CD14-positive monocyte (primary cell): ENCODE measurements around the gene ANO2. TPM values are rescaled to one million over a fixed set of nuclear protein-coding genes. Genes with fewer than 3 reads are reported as not detected.

ENCODE experiments used
- DNase-seq, 3 donors: peaks; one replicate each; pipeline ENCODE4 v3.0.0-alpha.2; 2011 to 2022
- H2AFZ ChIP-seq: 2 replicates; pipeline ENCODE4 v1.6.0; 2012; ENCODE audit warnings: mild to moderate bottlenecking, low read depth, low read length, inconsistent platforms; ENCODE audit not compliant: insufficient read depth, poor library complexity, severe bottlenecking
- H3K27ac ChIP-seq, 2 donors: 1 replicate in 1 of 2; 2 replicates in 1 of 2; pipeline ENCODE4 v1.5.1; 2012 to 2013; ENCODE audit warnings: low read length in 2 of 2, control low read depth in 1 of 2, inconsistent platforms in 1 of 2, low read depth in 1 of 2, mild to moderate bottlenecking in 1 of 2
- H3K27me3 ChIP-seq, 2 donors: one replicate each; pipeline versions ENCODE4 v1.6.0 to v1.6.1; 2011 to 2013; ENCODE audit warnings: low read length in 2 of 2; ENCODE audit not compliant: control insufficient read depth in 2 of 2, insufficient read depth in 2 of 2
- H3K36me3 ChIP-seq, 2 donors: replicated peaks in 1 of 2; 1 replicate in 1 of 2; 2 replicates in 1 of 2; pipeline versions ENCODE4 v1.5.1 to v1.6.1; 2012 to 2013; ENCODE audit warnings: low read length in 2 of 2, control low read depth in 1 of 2, inconsistent platforms in 1 of 2, mild to moderate bottlenecking in 1 of 2; ENCODE audit not compliant: insufficient read depth in 2 of 2, control insufficient read depth in 1 of 2
- H3K4me1 ChIP-seq, 2 donors: 1 replicate in 1 of 2; 2 replicates in 1 of 2; pipeline versions ENCODE4 v1.5.1 to v1.6.1; 2012 to 2013; ENCODE audit warnings: low read length in 2 of 2, control low read depth in 1 of 2, inconsistent platforms in 1 of 2, mild to moderate bottlenecking in 1 of 2, moderate library complexity in 1 of 2; ENCODE audit not compliant: insufficient read depth in 2 of 2, control insufficient read depth in 1 of 2
- H3K4me2 ChIP-seq: replicated peaks from 2 replicates; pipeline ENCODE3; 2012; ENCODE audit warnings: low read length, moderate library complexity, mild to moderate bottlenecking; ENCODE audit not compliant: poor library complexity, severe bottlenecking; ENCODE audit errors: extremely low read depth
- H3K4me3 ChIP-seq, 3 experiments: fragments of 200-600 bp in 1 of 3; sonication (generic) in 1 of 3; replicated peaks in 1 of 3; 1 replicate in 2 of 3; 2 replicates in 1 of 3; pipeline ENCODE4 v1.5.1; 2011 to 2013; ENCODE audit warnings: low read length in 3 of 3, mild to moderate bottlenecking in 3 of 3, control low read depth in 2 of 3, low read depth in 2 of 3, inconsistent platforms in 1 of 3, moderate library complexity in 1 of 3
- H3K79me2 ChIP-seq: 2 replicates; pipeline ENCODE4 v1.6.0; 2012; ENCODE audit warnings: mild to moderate bottlenecking, control low read depth, inconsistent platforms, low read length, moderate library complexity; ENCODE audit not compliant: insufficient read depth
- H3K9ac ChIP-seq: 2 replicates; pipeline ENCODE4 v1.6.0; 2017; ENCODE audit warnings: low read length, mild to moderate bottlenecking; ENCODE audit not compliant: insufficient read depth, poor library complexity, severe bottlenecking
- H3K9me3 ChIP-seq, 2 donors: replicated peaks in 1 of 2; 1 replicate in 1 of 2; 2 replicates in 1 of 2; pipeline versions ENCODE4 v1.5.1 to v1.6.1; 2012 to 2013; ENCODE audit warnings: low read length in 2 of 2, control low read depth in 1 of 2; ENCODE audit not compliant: control insufficient read depth in 1 of 2, insufficient read depth in 1 of 2
- H4K20me1 ChIP-seq: 2 replicates; pipeline ENCODE4 v1.6.0; 2012; ENCODE audit warnings: mild to moderate bottlenecking, low read length, control low read depth, moderate library complexity; ENCODE audit not compliant: insufficient read depth
- H3K27ac Mint-ChIP-seq, 7 donors: one replicate each; pipeline ENCODE4 v1.8.0; 2020; ENCODE audit warnings: mild to moderate bottlenecking in 7 of 7, mixed read lengths in 7 of 7, moderate library complexity in 6 of 7, inconsistent platforms in 2 of 7
- H3K27me3 Mint-ChIP-seq, 3 donors: one replicate each; pipeline ENCODE4 v1.8.0; 2021 to 2022; ENCODE audit warnings: low read depth in 3 of 3, mild to moderate bottlenecking in 3 of 3, mixed read lengths in 3 of 3, moderate library complexity in 3 of 3, inconsistent platforms in 1 of 3
- H3K36me3 Mint-ChIP-seq, 2 donors: one replicate each; pipeline ENCODE4 v1.8.0; 2020; ENCODE audit warnings: mixed read lengths in 2 of 2, inconsistent platforms in 1 of 2, mild to moderate bottlenecking in 1 of 2
- H3K4me1 Mint-ChIP-seq: one replicate; pipeline ENCODE4 v1.8.0; 2020; ENCODE audit warnings: mild to moderate bottlenecking, mixed read lengths
- H3K4me3 Mint-ChIP-seq, 2 donors: one replicate each; pipeline ENCODE4 v1.8.0; 2020; ENCODE audit warnings: mild to moderate bottlenecking in 2 of 2, mixed read lengths in 2 of 2, moderate library complexity in 1 of 2
- H3K9me3 Mint-ChIP-seq, 7 donors: one replicate each; pipeline ENCODE4 v1.8.0; 2020 to 2022; ENCODE audit warnings: mixed read lengths in 7 of 7, mild to moderate bottlenecking in 6 of 7, moderate library complexity in 6 of 7, inconsistent platforms in 2 of 7
- CTCF ChIP-seq: fragments of 200-600 bp; IDR thresholded peaks from one replicate; pipeline ENCODE4 v1.8.0; 2022; ENCODE audit warnings: antibody characterized with exemption, mild to moderate bottlenecking
- WGBS: methylation state at CpG from one replicate; pipeline ENCODE4 v1.1.5; 2013; ENCODE audit warnings: missing lambda C conversion rate; ENCODE audit not compliant: insufficient coverage; 5-methylcytosine and 5-hydroxymethylcytosine counted together
- intact Hi-C, 2 donors: fragments of 100-400 bp; cut with micrococcal nuclease; formaldehyde crosslinking; loops; one replicate each; pipeline versions ENCODE4 v1.15.0 to v1.15.1; 2023
- polyA plus RNA-seq, 3 donors: library from polyadenylated mRNA; depleted of rRNA in 1 of 3; unstranded in 2 of 3; stranded (reverse) in 1 of 3; fragments of 300-500 nt in 2 of 3; fragments of >200 nt in 1 of 3; fragmentation: Illumina TruSeq in 2 of 3; gene quantifications; 1 replicate in 2 of 3; 2 replicates in 1 of 3; pipeline ENCODE4 v1.2.3, GENCODE V29; 2012 to 2021

Gene ANO2
- polyA plus RNA-seq, 3 donors = not detected

DNA sequence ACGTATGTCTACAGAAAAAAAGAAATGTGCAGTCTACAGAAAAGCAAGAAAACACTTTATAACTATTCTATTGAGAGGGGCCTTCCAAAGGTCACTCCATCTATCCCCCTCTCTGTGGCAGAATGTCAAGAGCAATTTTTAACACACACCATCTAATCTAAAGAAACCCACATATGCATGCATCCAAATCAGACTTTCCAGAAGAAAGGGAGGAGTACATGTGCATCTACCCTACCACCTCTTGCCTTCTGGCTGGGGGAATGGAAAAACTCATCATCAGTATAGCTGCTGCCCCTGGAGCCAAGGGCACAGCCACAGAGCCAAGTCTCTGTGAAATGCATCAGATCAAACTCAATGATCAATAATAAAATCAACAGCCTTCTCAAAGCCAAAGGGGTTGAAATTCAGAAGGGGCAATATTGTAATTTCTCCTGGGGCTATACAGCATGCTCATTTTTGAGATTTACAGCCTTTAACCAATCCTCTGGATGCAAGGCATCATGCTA is 63.9 kb downstream of the ANO2 start:
- H3K4me3 ChIP-seq = no peak overlapping the region
- Mint-ChIP-seq H3K4me3 (no peak overlapping the region), H3K9me3 (peaks cover 0 to 1% (median 0%) of the 10 kb centered on the region in 7 donors), H3K36me3 (no peaks in the 10 kb centered on the region), H3K27ac (no peak overlapping the region), H3K4me1 (no peaks in the 10 kb centered on the region), H3K27me3 (peaks cover 4 to 21% (median 12%) of the 10 kb centered on the region in 3 donors)
- intact Hi-C loops = no loop called here
- no peaks in the 10 kb centered on the region for H3K36me3 ChIP-seq
- no peak overlapping the region for H3K4me2 ChIP-seq
- DNase-seq = no peak
- no peaks in the 10 kb centered on the region for H3K4me1 ChIP-seq
- WGBS = no CpG with 5 or more reads among the region's 1 CpG
- H3K27ac ChIP-seq = no peak overlapping the region
- no peak overlapping the region for H3K9ac ChIP-seq
- peaks cover 0 to 5% of the 10 kb centered on the region in 2 donors for H3K27me3 ChIP-seq
- H3K9me3 ChIP-seq = no peaks in the 10 kb centered on the region
- H4K20me1 ChIP-seq = no peaks in the 10 kb centered on the region
- no peaks in the 10 kb centered on the region for H3K79me2 ChIP-seq
- no peak overlapping the region for H2AFZ ChIP-seq
- no peak for TF ChIP-seq CTCF

DNA sequence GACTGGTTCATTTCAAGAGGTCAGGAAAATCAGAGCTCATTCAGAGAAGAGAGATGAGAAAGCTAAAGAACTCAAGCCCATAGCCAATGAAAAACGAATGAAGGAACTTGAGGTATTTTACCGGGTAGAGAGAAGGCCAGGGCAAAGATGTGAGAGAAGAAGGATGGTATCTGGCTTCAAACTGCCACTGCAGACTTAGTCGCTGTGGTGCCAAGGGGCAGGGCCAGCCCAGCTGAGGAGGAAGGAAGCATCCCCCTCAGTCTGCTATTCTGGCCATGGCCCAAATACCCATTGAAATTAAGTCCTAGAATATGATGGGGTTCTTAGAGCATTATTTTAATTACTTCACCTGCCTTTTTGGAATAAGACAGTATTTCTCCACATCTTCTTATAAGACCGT is 69.2 kb downstream of the ANO2 start:
- intact Hi-C loops = no loop called here
- no peaks in the 10 kb centered on the region for H3K27me3 Mint-ChIP-seq
- H3K27ac Mint-ChIP-seq = no peak overlapping the region
- no peak overlapping the region for H3K4me3 Mint-ChIP-seq
- WGBS = 20% methylated on average over 1 of the region's 4 CpGs
- DNase-seq = no peak
- H3K4me3 ChIP-seq = no peak overlapping the region
- H4K20me1 ChIP-seq = no peaks in the 10 kb centered on the region
- H3K79me2 ChIP-seq = no peaks in the 10 kb centered on the region
- no peak overlapping the region for H3K27ac ChIP-seq
- H3K4me1 ChIP-seq = no peaks in the 10 kb centered on the region
- H2AFZ ChIP-seq = no peak overlapping the region
- no peak for TF ChIP-seq CTCF
- no peaks in the 10 kb centered on the region for H3K4me1 Mint-ChIP-seq
- H3K9me3 Mint-ChIP-seq = peaks cover 0 to 2% (median 0%) of the 10 kb centered on the region in 7 donors
- H3K9ac ChIP-seq = no peak overlapping the region
- no peaks in the 10 kb centered on the region for H3K36me3 ChIP-seq
- H3K27me3 ChIP-seq = no peaks in the 10 kb centered on the region
- H3K9me3 ChIP-seq = no peaks in the 10 kb centered on the region
- no peak overlapping the region for H3K4me2 ChIP-seq
- no peaks in the 10 kb centered on the region for H3K36me3 Mint-ChIP-seq
